ENCODE measurements around the gene GYS1.
A peak's percentile ranks its signal among the peaks of the same experiment; 100 is the strongest.

GYS1 gene

DNA sequence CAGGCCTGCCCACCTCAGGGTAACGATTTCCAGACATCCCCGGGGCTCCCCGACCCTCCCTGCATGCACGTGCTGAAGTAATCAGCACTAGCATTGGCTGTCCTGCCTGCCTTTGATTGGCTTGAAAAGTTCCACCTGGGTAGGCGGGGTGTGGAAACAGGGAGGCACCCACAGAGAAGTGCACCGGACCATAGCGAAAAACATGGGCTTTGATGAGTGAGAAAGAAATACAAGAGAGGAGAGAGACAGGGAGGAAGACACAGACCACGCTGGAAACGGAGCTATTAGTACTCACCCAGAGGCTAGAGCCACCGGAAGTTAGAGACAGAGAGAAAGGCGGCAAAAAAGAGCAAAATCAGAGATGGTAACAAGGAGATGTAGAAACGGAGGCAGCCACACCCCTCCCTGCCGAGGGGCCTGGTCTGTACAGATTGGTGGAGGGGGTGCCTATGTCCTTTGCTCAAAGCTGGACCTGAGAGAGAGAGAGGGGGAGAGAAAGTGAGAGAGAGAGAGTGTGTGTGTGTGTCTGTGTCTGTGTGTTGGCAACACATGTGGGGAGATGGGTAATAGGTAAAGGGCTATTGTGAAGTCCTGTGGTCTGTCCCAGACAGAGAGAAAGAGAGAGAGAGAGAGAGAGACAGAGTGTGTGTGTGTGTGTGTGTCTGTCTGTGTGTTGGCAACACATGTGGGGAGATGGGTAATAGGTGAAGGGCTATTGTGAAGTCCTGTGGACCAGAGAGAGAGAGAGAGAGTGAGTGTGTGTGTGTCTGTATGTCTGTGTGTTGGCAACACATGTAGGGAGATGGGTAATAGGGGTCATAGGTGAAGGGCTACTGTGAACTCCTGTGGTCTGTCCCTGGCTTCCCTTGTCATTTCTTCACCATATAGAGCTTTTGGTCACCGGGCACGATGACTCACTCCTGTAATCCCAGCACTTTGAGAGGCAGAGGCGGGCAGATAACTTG lies 28.1 kb upstream of the GYS1 start:
- TF ChIP-seq CTCF (IDR thresholded peaks at IDR 0.05): no peak

GRCh38 chr19:49020342-49020741 lies 27.2 kb upstream of the GYS1 start:
- no peak for TF ChIP-seq CTCF (IDR thresholded peaks at IDR 0.05)

DNA sequence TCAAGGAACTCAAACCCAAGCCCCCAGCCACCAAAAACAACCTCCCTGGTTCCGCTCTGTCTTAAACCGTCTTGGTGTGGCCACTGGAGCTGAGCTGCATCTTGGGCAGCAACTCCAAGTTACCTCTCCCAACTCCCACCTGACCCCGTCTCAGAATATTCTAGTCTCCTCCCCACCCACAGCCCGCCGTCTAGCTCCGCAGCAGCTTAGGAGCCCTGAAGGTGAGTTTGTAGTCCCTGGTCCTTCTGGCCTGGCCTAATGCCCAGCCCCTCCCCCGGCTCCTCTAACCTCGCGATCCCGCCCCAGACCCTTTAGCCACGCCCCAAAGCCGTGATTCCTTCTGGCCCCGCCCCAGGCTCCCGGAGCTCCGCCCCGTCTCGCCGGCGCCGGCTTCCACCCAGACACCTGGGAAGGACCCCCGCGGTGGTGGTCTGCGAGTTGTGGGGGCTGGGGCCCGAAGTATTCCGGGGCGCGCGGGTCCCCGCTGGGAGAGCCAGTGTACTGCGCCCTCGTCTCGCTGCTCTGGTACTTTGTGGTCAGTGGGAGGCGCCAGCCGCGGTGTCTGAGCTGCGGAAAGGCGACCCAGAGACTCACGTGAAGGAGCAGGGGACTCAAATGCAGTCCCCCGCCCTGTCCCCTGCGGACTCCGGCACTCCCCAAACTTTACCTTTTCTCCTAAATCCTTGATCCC lies 26.3 kb upstream of the GYS1 start:
- TF ChIP-seq CTCF (IDR thresholded peaks at IDR 0.05): no peak

DNA sequence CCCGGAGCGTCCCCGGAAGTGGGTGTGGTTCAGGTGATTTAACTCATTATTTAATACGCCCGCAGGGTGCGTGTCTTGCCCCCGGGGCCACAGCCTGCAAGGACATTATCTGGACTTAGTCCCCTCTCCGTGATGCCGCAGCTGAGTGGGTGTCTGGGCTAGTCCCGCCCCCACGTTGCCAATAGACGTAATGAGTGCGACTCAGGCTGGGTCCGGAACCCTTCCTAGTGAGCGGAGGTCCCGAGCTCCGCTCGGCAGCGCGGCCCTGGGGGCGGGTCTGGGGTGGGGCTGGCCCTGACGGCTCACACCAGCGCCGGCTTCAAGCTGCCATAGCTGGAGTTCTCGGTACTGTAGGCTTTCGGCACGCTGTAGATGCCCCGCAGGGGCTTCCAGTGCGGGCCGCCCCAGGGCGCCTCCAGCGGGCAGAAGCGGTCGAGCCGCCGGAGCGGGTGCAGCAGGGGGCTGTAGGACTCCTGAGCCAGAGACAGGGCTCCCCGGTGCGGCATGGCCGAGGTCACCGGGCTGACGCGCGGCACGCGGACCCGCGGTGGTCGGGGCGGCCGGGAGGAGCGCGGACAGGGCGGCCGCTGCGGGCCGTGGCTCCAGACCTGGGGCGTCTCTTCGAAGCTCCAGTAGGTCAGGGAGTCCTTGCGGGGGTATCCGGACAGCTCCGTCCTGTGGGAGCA lies 24.7 kb upstream of the GYS1 start:
- peak; percentile 25; the same call in 1 of the 2 replicates for TF ChIP-seq CTCF (IDR thresholded peaks at IDR 0.05)

DNA sequence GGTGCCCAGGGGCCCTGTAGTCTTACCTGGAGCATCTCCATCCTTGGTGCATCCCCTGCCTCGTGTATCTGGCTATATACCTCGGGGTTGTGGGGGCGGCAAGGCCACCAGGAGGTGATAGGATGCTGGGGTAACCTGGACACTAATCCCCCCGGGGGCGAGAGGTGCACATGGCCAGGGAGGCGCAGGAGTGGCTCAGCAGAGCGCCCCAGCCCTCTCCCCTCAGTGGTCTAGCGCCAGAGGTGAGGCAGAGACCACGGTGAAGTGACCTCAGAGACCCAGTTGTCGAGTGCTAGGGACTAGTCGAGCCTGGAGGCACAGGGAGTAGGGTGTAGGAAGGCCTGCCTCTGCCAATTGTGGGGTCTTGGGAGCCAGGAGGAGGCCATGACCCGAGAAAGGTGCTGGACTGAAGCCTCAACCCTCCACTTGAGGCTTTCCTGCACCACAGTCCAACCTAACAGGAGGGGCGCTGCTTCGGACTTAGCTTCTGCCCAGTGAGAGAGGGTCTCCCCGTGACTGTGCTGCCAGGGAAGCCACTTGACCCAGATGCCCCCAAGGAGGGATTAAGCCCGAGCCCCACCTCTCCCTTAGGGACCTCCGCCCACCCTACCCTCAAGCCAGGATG lies 24.0 kb upstream of the GYS1 start, which contains the start of gene LHB:
TSS of gene LHB (minus strand) at position 51 of the 625 bp plus-strand sequence. CDS start at position 41, 10 bp downstream.
- TF ChIP-seq CTCF (IDR thresholded peaks at IDR 0.05): no peak

DNA sequence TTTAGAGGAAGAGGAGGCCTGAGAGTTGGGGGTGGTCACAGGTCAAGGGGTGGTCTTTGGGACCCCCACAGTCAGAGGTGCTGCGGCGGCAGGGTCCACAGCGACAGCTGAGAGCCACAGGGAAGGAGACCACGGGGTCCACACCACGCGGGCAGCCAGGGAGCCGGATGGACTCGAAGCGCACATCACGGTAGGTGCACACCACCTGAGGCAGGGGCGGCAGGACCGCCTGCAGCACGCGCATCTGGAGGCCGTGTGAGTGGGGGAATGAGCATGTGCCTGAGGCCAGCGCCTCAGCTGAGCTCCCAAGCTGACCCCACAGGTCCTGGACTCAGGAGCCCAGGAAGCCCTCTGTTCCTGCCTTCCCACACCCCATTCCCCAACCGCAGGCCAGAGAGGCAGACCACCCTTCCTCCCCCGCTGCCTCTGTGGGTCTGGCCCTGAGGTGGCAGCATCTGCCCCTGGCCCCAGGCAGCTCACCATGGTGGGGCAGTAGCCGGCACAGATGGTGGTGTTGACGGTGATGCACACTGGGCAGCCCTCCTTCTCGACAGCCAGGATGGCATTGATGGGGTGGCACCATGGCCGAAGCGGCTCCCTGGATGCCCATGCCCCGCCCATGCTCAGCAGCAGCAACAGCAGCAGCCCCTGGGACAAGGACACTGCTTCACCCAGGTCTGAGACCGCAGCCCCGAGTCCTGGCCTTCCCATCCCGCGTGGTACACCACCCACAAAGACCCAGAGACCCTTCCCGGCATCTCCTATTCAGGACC lies 23.1 kb upstream of the GYS1 start:
- no peak for TF ChIP-seq CTCF (IDR thresholded peaks at IDR 0.05)
